H1 (cell line): ENCODE measurements around the gene HBM. TPM values are rescaled to one million over a fixed set of nuclear protein-coding genes. Genes with fewer than 3 reads are reported as not detected.

ENCODE experiments used
- CTCF ChIA-PET: fragments of 300-600 bp; sonication (Branson Sonifier 250); formaldehyde crosslinking; loops from one replicate; lab custom pipeline; 2021; ENCODE audit not compliant: partially characterized antibody; lab: Charles Lee
- POLR2A ChIA-PET: fragments of 300-600 bp; sonication (Branson Sonifier 250); formaldehyde crosslinking; loops from one replicate; lab custom pipeline; 2021; ENCODE audit warnings: inconsistent platforms; ENCODE audit not compliant: partially characterized antibody; lab: Charles Lee
- DNase-seq, 2 experiments: peaks; one replicate each; pipeline versions ENCODE4 v3.0.0 to v3.0.0-alpha.2; 2010 to 2022; ENCODE audit warnings: low spot score in 2 of 2, low read depth in 1 of 2, mixed read lengths in 1 of 2
- FAIRE-seq: peaks from 2 replicates; lab custom pipeline; 2011; peaks lifted over from hg19 to GRCh38; lab: Jason Lieb, UNC
- H2AFZ ChIP-seq: 2 replicates; pipeline ENCODE4 v1.8.1; 2012; ENCODE audit warnings: low read length, inconsistent platforms
- H2AK5ac ChIP-seq: 2 replicates; pipeline ENCODE4 v1.6.1; 2013; ENCODE audit warnings: low read depth, low read length
- H2BK120ac ChIP-seq: replicated peaks from 2 replicates; pipeline ENCODE3; 2013; ENCODE audit warnings: low read depth, low read length, inconsistent platforms
- H2BK12ac ChIP-seq: 2 replicates; pipeline ENCODE4 v1.6.1; 2013; ENCODE audit warnings: low read depth, low read length
- H2BK15ac ChIP-seq: 2 replicates; pipeline ENCODE4 v1.6.1; 2013; ENCODE audit warnings: low read length
- H2BK20ac ChIP-seq: 2 replicates; pipeline ENCODE4 v1.6.1; 2013; ENCODE audit warnings: low read length
- H2BK5ac ChIP-seq: 2 replicates; pipeline ENCODE4 v1.6.1; 2013; ENCODE audit warnings: low read depth, low read length
- H3K14ac ChIP-seq: 2 replicates; pipeline ENCODE4 v1.6.1; 2013; ENCODE audit warnings: inconsistent platforms; ENCODE audit not compliant: insufficient read length
- H3K18ac ChIP-seq: 2 replicates; pipeline ENCODE4 v1.6.1; 2013; ENCODE audit warnings: low read length; ENCODE audit errors: extremely low read depth
- H3K23ac ChIP-seq: 2 replicates; pipeline ENCODE4 v1.6.1; 2013; ENCODE audit warnings: inconsistent platforms; ENCODE audit not compliant: insufficient read length
- H3K23me2 ChIP-seq: 2 replicates; pipeline ENCODE4 v1.6.1; 2013; ENCODE audit warnings: low read depth, low read length
- H3K27ac ChIP-seq: 2 replicates; pipeline ENCODE4 v1.6.1; 2011; ENCODE audit warnings: low read depth, low read length, inconsistent platforms
- H3K27me3 ChIP-seq, 4 experiments: replicated peaks in 1 of 4; 1 replicate in 1 of 4; 2 replicates in 3 of 4; pipeline versions ENCODE4 v1.6.1 to v1.8.1; 2011 to 2013; ENCODE audit warnings: low read length in 3 of 4, mild to moderate bottlenecking in 3 of 4, inconsistent platforms in 2 of 4, mixed read lengths in 2 of 4, moderate library complexity in 1 of 4; ENCODE audit not compliant: control insufficient read depth in 3 of 4, insufficient read depth in 3 of 4; ENCODE audit errors: extremely low read depth in 1 of 4
- H3K36me3 ChIP-seq, 4 experiments: 2 replicates each; pipeline versions ENCODE4 v1.6.1 to v1.8.1; 2011 to 2013; ENCODE audit warnings: mild to moderate bottlenecking in 4 of 4, low read length in 3 of 4, moderate library complexity in 2 of 4, control low read depth in 1 of 4, inconsistent platforms in 1 of 4; ENCODE audit not compliant: insufficient read depth in 4 of 4, control insufficient read depth in 2 of 4
- H3K4ac ChIP-seq: replicated peaks from 2 replicates; pipeline ENCODE3; 2013; ENCODE audit warnings: low read length, low read depth, mixed read lengths, inconsistent platforms; ENCODE audit not compliant: insufficient read length
- H3K4me1 ChIP-seq, 4 experiments: replicated peaks in 1 of 4; 1 replicate in 1 of 4; 2 replicates in 3 of 4; pipeline versions ENCODE4 v1.6.1 to v1.8.1; 2011 to 2013; ENCODE audit warnings: low read length in 3 of 4, inconsistent platforms in 2 of 4, mixed read lengths in 1 of 4; ENCODE audit not compliant: insufficient read depth in 4 of 4, control insufficient read depth in 3 of 4
- H3K4me2 ChIP-seq, 2 experiments: 2 replicates each; pipeline versions ENCODE4 v1.6.1 to v1.8.1; 2011 to 2013; ENCODE audit warnings: low read depth in 2 of 2, low read length in 2 of 2, control low read depth in 1 of 2, inconsistent platforms in 1 of 2, mild to moderate bottlenecking in 1 of 2; ENCODE audit not compliant: insufficient read depth in 1 of 2
- H3K4me3 ChIP-seq, 4 experiments: fragments of 200-600, 300-600 bp in 1 of 4; sonication (generic), shearing (Covaris generic), sonication (Bioruptor Twin) in 1 of 4; 2 replicates each; pipeline versions ENCODE4 v1.5.1 to v1.8.1; 2011 to 2016; ENCODE audit warnings: low read length in 4 of 4, low read depth in 3 of 4, control low read depth in 2 of 4, inconsistent platforms in 2 of 4, mild to moderate bottlenecking in 2 of 4, mixed read lengths in 1 of 4, moderate library complexity in 1 of 4; ENCODE audit not compliant: insufficient read depth in 2 of 4; ENCODE audit errors: extremely low read depth in 1 of 4
- H3K56ac ChIP-seq: replicated peaks from 2 replicates; pipeline ENCODE3; 2013; ENCODE audit warnings: low read depth, mild to moderate bottlenecking, mixed read lengths, low read length, inconsistent platforms; ENCODE audit not compliant: insufficient read length
- H3K79me1 ChIP-seq: 2 replicates; pipeline ENCODE4 v1.6.1; 2013; ENCODE audit warnings: low read depth, low read length, control low read depth
- H3K79me2 ChIP-seq, 2 experiments: 2 replicates each; pipeline versions ENCODE4 v1.6.1 to v1.8.1; 2012 to 2013; ENCODE audit warnings: low read length in 2 of 2, mild to moderate bottlenecking in 2 of 2, inconsistent platforms in 1 of 2; ENCODE audit not compliant: insufficient read depth in 2 of 2, control insufficient read depth in 1 of 2
- H3K9ac ChIP-seq, 4 experiments: replicated peaks in 1 of 4; 1 replicate in 1 of 4; 2 replicates in 3 of 4; pipeline versions ENCODE4 v1.6.1 to v1.8.1; 2011 to 2013; ENCODE audit warnings: low read depth in 3 of 4, low read length in 3 of 4, control low read depth in 2 of 4, mild to moderate bottlenecking in 2 of 4, moderate library complexity in 2 of 4, inconsistent platforms in 1 of 4; ENCODE audit errors: extremely low read depth in 1 of 4
- H3K9me3 ChIP-seq, 2 experiments: 2 replicates each; pipeline versions ENCODE4 v1.6.1 to v1.8.1; 2012 to 2013; ENCODE audit warnings: mild to moderate bottlenecking in 2 of 2, moderate library complexity in 2 of 2, control low read depth in 1 of 2, inconsistent platforms in 1 of 2, low read depth in 1 of 2, low read length in 1 of 2, mixed read lengths in 1 of 2; ENCODE audit not compliant: insufficient read depth in 2 of 2
- H4K20me1 ChIP-seq, 2 experiments: replicated peaks in 1 of 2; 2 replicates each; pipeline versions ENCODE3 to v1.8.1; 2011 to 2013; ENCODE audit warnings: inconsistent platforms in 2 of 2, low read length in 2 of 2, mild to moderate bottlenecking in 1 of 2; ENCODE audit not compliant: insufficient read depth in 2 of 2, control insufficient read depth in 1 of 2
- H4K5ac ChIP-seq: 2 replicates; pipeline ENCODE4 v1.6.1; 2013; ENCODE audit warnings: low read length, low read depth, mixed read lengths, inconsistent platforms; ENCODE audit not compliant: insufficient read length
- H4K8ac ChIP-seq: 2 replicates; pipeline ENCODE4 v1.8.0; 2013; ENCODE audit warnings: mild to moderate bottlenecking, moderate library complexity, low read length, inconsistent platforms; ENCODE audit not compliant: insufficient read depth; ENCODE audit errors: extremely low read depth
- H4K91ac ChIP-seq: replicated peaks from 2 replicates; pipeline ENCODE3; 2013; ENCODE audit warnings: low read length, mixed read lengths, inconsistent platforms; ENCODE audit not compliant: insufficient read length
- CEBPB ChIP-seq: IDR thresholded peaks from 2 replicates; pipeline ENCODE4 v1.6.1; 2012; ENCODE audit warnings: low read depth, low read length
- FOSL1 ChIP-seq: IDR thresholded peaks from 2 replicates; pipeline ENCODE4 v1.6.1; 2011; ENCODE audit warnings: mild to moderate bottlenecking, low read depth, low read length, moderate library complexity; ENCODE audit not compliant: insufficient read depth
- RXRA ChIP-seq: IDR thresholded peaks from 2 replicates; pipeline ENCODE4 v1.6.1; 2011; ENCODE audit warnings: low read depth, mild to moderate bottlenecking, low read length, moderate library complexity; ENCODE audit not compliant: insufficient read depth
- SAP30 ChIP-seq: fragments of 300-600 bp; sonication (generic); IDR thresholded peaks from 2 replicates; pipeline ENCODE4 v1.7.1; 2012; ENCODE audit warnings: low read length, moderate library complexity, mild to moderate bottlenecking, inconsistent platforms; ENCODE audit not compliant: insufficient read depth, insufficient replicate concordance
- SIN3A ChIP-seq, 2 experiments: IDR thresholded peaks in 1 of 2; conservative IDR thresholded peaks in 1 of 2; 2 replicates each; pipeline ENCODE4 v1.6.1; 2011 to 2012; ENCODE audit warnings: low read length in 2 of 2, improper control_type of control experiment in 1 of 2, low read depth in 1 of 2, mild to moderate bottlenecking in 1 of 2
- SP2 ChIP-seq: IDR thresholded peaks from 2 replicates; pipeline ENCODE4 v1.6.1; 2012; ENCODE audit warnings: mild to moderate bottlenecking, low read length, inconsistent platforms
- TBP ChIP-seq: IDR thresholded peaks from 2 replicates; pipeline ENCODE4 v1.6.1; 2011; ENCODE audit warnings: low read depth, low read length, improper control_type of control experiment
- ZNF274 ChIP-seq: IDR thresholded peaks from 2 replicates; pipeline ENCODE4 v1.7.0; 2012; ENCODE audit warnings: low read length, borderline replicate concordance; ENCODE audit errors: extremely low read depth
- WGBS, 2 experiments: shearing (Covaris generic) in 1 of 2; methylation state at CpG; one replicate each; pipeline versions ENCODE4 v1.1.6 to v1.1.7; 2013 to 2015; ENCODE audit warnings: low lambda C conversion rate in 2 of 2, mixed read lengths in 2 of 2, inconsistent platforms in 1 of 2, low coverage in 1 of 2, missing lambda C conversion rate in 1 of 2; ENCODE audit not compliant: insufficient replicate concordance in 2 of 2, insufficient coverage in 1 of 2, insufficient read length in 1 of 2; ENCODE audit errors: extremely low coverage in 1 of 2, missing lambda C conversion rate in 1 of 2; 5-methylcytosine and 5-hydroxymethylcytosine counted together
- polyA plus RNA-seq, 7 experiments: library from polyadenylated mRNA; depleted of rRNA in 3 of 7; stranded (reverse) in 5 of 7; unstranded in 2 of 7; fragments of >200 nt in 5 of 7; fragments of 200-250 nt in 2 of 7; gene quantifications; 1 replicate in 5 of 7; 2 replicates in 1 of 7; 4 replicates in 1 of 7; pipeline versions ENCODE4 v1.2.1 to v1.2.3, GENCODE V29; 2011 to 2013; ENCODE audit warnings: missing spikeins in 2 of 7, mixed read lengths in 2 of 7
- total RNA-seq: library from RNA; stranded (reverse); fragmentation: NEBNext Ultra II Directional; extraction: Animal tissue kit (Norgen Biotek cat#: 25700); gene quantifications from 2 replicates; pipeline ENCODE4 v1.2.1, GENCODE V29; 2021

Gene HBM
- total and polyA plus RNA-seq, 2 of the 8 experiments (the other 6 are each of a cell fraction or from before 2014, with no cell fraction given), result 0.88 TPM; not detected in 1

GRCh38 chr16:130533-131173 is 35.1 kb upstream of the HBM start:
- POLR2A ChIA-PET, result no interaction called here
- no peaks in the 10 kb centered on the region for H3K4me1 ChIP-seq
- H2AFZ ChIP-seq, result no peak overlapping the region
- H3K9me3 ChIP-seq, result no peaks in the 10 kb centered on the region
- FAIRE-seq (no peak), DNase-seq (no peak)
- H3K27me3 ChIP-seq, result no peaks in the 10 kb centered on the region
- H2BK15ac ChIP-seq, result no peak overlapping the region
- H2BK120ac ChIP-seq, result no peak overlapping the region
- no peak overlapping the region for H4K91ac ChIP-seq
- no peak overlapping the region for H3K27ac ChIP-seq
- no peaks in the 10 kb centered on the region for H3K23me2 ChIP-seq
- no peak overlapping the region for H2BK20ac ChIP-seq
- H4K20me1 ChIP-seq, result no peaks in the 10 kb centered on the region
- H4K5ac ChIP-seq, result no peak overlapping the region
- no peak overlapping the region for H2BK5ac ChIP-seq
- no peak overlapping the region for H3K56ac ChIP-seq
- H2BK12ac ChIP-seq, result no peak overlapping the region
- no peak overlapping the region for H3K18ac ChIP-seq
- H3K9ac ChIP-seq, result no peak overlapping the region
- no peak overlapping the region for H3K4me2 ChIP-seq
- CTCF ChIA-PET, result interaction anchor here (1.9 to 3.5 kb wide), 3 partner anchors 13 to 24 kb away, joined by 4 to 17 read pairs (median 17); no protein-coding TSS in a partner anchor
- no peak overlapping the region for H2AK5ac ChIP-seq
- H3K23ac ChIP-seq, result no peak overlapping the region
- H4K8ac ChIP-seq, result no peak overlapping the region
- WGBS, 2 experiments, result 95% methylated on average over 15 of the region's 15 CpGs; no CpG with 5 or more reads in 1 of the 2 experiments
- no peak overlapping the region for H3K4me3 ChIP-seq
- no peak overlapping the region for H3K4ac ChIP-seq
- H3K79me2 ChIP-seq, result peaks cover 0 to 19% of the 10 kb centered on the region in 2 experiments; a peak in 2 of 4 replicates
- H3K36me3 ChIP-seq, result no peaks in the 10 kb centered on the region; a peak in 2 of 8 replicates
- peaks cover 2% of the 10 kb centered on the region for H3K79me1 ChIP-seq
- H3K14ac ChIP-seq, result no peak overlapping the region
- TF ChIP-seq SIN3A (conservative IDR thresholded peaks at IDR 0.05 in 1 of 2, IDR thresholded peaks at IDR 0.05 in 1 of 2; ENCODE audit: low read depth in 1 of 2, low read length in 2 of 2), result no peak
- TF ChIP-seq SP2, result no peak
- no peak for TF ChIP-seq TBP
- TF ChIP-seq CEBPB, result no peak
- no peak for TF ChIP-seq ZNF274
- no peak for TF ChIP-seq SAP30
- no peak for TF ChIP-seq RXRA
- TF ChIP-seq FOSL1, result no peak
